Activated naive CD4-positive, alpha-beta T cell treated with anti-CD3 and anti-CD28 coated beads, Interleukin-2, amount 50 U/mL, for 16 hours (primary cell): Measurements from ENCODE around the gene CCT5.

Experiments
- DNase-seq: peaks from one replicate; pipeline ENCODE4 v3.0.0-alpha.2; 2020

Gene CCT5

GRCh38 chr5:10249948-10250805 lies at the start of gene CCT5:
Gene CCT5 (plus strand): TSS chr5:10250280. CDS start chr5:10250341, 61 bp downstream.
- peak; percentile 86 for DNase-seq

- no peak for DNase-seq
These were observed 48.7 kb upstream of the CCT5 start for GRCh38 chr5:10201223-10201868.

GRCh38 chr5:10202089-10202910 lies 47.8 kb upstream of the CCT5 start:
- no peak for DNase-seq

GRCh38 chr5:10209004-10209403 lies 41.1 kb upstream of the CCT5 start:
- no peak for DNase-seq

- no peak for DNase-seq
These were observed 36.8 kb upstream of the CCT5 start for GRCh38 chr5:10213316-10213715.

GRCh38 chr5:10214041-10214440 lies 36.0 kb upstream of the CCT5 start:
- DNase-seq = no peak

- no peak for DNase-seq
These were observed 34.7 kb upstream of the CCT5 start for GRCh38 chr5:10215366-10215765.

GRCh38 chr5:10216107-10216506 lies 34.0 kb upstream of the CCT5 start:
- no peak for DNase-seq

GRCh38 chr5:10218658-10219057 lies 31.4 kb upstream of the CCT5 start:
- no peak for DNase-seq

GRCh38 chr5:10219068-10219467 lies 31.0 kb upstream of the CCT5 start:
- no peak for DNase-seq

GRCh38 chr5:10220248-10220647 lies 29.8 kb upstream of the CCT5 start:
- no peak for DNase-seq

- DNase-seq = no peak
These were observed 27.8 kb upstream of the CCT5 start for GRCh38 chr5:10222326-10222725.

GRCh38 chr5:10227379-10227778 lies 22.7 kb upstream of the CCT5 start:
- no peak for DNase-seq

- no peak for DNase-seq
These were observed 21.8 kb upstream of the CCT5 start for GRCh38 chr5:10228288-10228687.

GRCh38 chr5:10229306-10230048 lies 20.6 kb upstream of the CCT5 start:
- no peak for DNase-seq

GRCh38 chr5:10232386-10232785 lies 17.7 kb upstream of the CCT5 start:
- DNase-seq = no peak

- no peak for DNase-seq
These were observed 17.1 kb upstream of the CCT5 start for GRCh38 chr5:10233011-10233410.

GRCh38 chr5:10233505-10233904 lies 16.6 kb upstream of the CCT5 start:
- no peak for DNase-seq

GRCh38 chr5:10235350-10235749 lies 14.7 kb upstream of the CCT5 start:
- no peak for DNase-seq

GRCh38 chr5:10243660-10244240 lies 6.3 kb upstream of the CCT5 start:
- no peak for DNase-seq

GRCh38 chr5:10244342-10244944 lies 5.6 kb upstream of the CCT5 start:
- DNase-seq = no peak

- no peak for DNase-seq
These were observed 3.3 kb upstream of the CCT5 start for GRCh38 chr5:10246761-10247160.
